HG02571 (cell line): Measurements from ENCODE around the gene CAPSL.
"Not testable (repeated sequence)": the region's sequence is repeated elsewhere in the genome, so short reads cannot be mapped to it uniquely, and the experiment has no call there.

ENCODE experiments used
- ATAC-seq: cut with Tn5 transposase; IDR thresholded peaks from one replicate; pipeline ENCODE4 v1.9.1; 2021; ENCODE audit warnings: mild to moderate bottlenecking, moderate library complexity; ENCODE audit not compliant: unreplicated experiment

The CAPSL gene

GRCh38 chr5:35908228-35908627, 30.2 kb downstream of the CAPSL start:
- no peak for ATAC-seq

- ATAC-seq: peak; percentile 60
Observed at GRCh38 chr5:35904443-35905132, 33.8 kb downstream of the CAPSL start.

- no peak for ATAC-seq
Observed at GRCh38 chr5:35903631-35904203, 34.7 kb downstream of the CAPSL start.

GRCh38 chr5:35902046-35902672, 36.3 kb downstream of the CAPSL start:
- peak; percentile 59 for ATAC-seq

- ATAC-seq: no peak
Observed at GRCh38 chr5:35900972-35901695, 37.3 kb downstream of the CAPSL start.

- ATAC-seq: no peak
Observed at GRCh38 chr5:35899800-35900199, 38.6 kb downstream of the CAPSL start.

- no peak for ATAC-seq
Observed at GRCh38 chr5:35898952-35899660, 39.3 kb downstream of the CAPSL start.

- ATAC-seq: no peak
Observed at GRCh38 chr5:35894131-35894530, 44.3 kb downstream of the CAPSL start.

- ATAC-seq: not testable (repeated sequence)
Observed at GRCh38 chr5:35892799-35893198, 45.6 kb downstream of the CAPSL start.

GRCh38 chr5:35890021-35891020, 48.1 kb downstream of the CAPSL start:
- no peak for ATAC-seq

GRCh38 chr5:35887321-35888100, 50.9 kb downstream of the CAPSL start:
- ATAC-seq: no peak

- no peak for ATAC-seq
Observed at GRCh38 chr5:35886381-35886780, 52.0 kb downstream of the CAPSL start.

GRCh38 chr5:35884773-35885172, 53.6 kb downstream of the CAPSL start:
- no peak for ATAC-seq

- ATAC-seq: no peak
Observed at GRCh38 chr5:35884191-35884769, 54.1 kb downstream of the CAPSL start.

GRCh38 chr5:35881758-35882157, 56.7 kb downstream of the CAPSL start:
- no peak for ATAC-seq

- ATAC-seq: no peak
Observed at GRCh38 chr5:35880156-35880555, 58.3 kb downstream of the CAPSL start.

- no peak for ATAC-seq
Observed at GRCh38 chr5:35879649-35880048, 58.8 kb downstream of the CAPSL start.

- ATAC-seq: no peak
Observed at GRCh38 chr5:35879096-35879495, 59.3 kb downstream of the CAPSL start.

- no peak for ATAC-seq
Observed at GRCh38 chr5:35878079-35878478, 60.3 kb downstream of the CAPSL start.
